DMS79 (cell line): Measurements from ENCODE around the gene ADAM33.

Experiments
- DNase-seq: peaks from one replicate; lab custom pipeline; 2025; lab: John Stamatoyannopoulos, UW

Gene ADAM33

DNA sequence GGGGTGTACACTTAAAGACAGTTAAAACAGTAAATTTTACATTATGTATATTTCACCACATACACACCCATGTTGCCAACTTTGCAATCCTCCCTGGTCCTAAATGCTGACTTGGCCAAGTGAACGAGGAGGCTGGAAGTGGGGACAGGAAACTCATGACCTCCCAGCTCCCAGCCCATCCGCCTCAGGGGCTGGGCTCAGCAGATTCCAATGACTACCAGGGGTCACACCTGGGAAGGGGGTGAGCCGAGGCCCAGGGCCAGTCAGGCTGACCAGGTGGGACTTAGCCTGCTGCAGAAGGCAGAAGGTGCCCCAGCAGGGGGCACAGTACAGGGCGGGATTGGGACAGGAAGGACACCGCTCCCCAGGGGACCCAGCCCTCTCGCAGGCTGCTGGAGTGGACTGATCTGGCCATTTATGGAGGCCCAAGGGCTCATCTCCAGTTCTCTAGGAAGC lies 28.2 kb upstream of the ADAM33 start:
- DNase-seq, result no peak

- DNase-seq, result no peak
Measured at GRCh38 chr20:3707508-3707899, 25.7 kb upstream of the ADAM33 start.

DNA sequence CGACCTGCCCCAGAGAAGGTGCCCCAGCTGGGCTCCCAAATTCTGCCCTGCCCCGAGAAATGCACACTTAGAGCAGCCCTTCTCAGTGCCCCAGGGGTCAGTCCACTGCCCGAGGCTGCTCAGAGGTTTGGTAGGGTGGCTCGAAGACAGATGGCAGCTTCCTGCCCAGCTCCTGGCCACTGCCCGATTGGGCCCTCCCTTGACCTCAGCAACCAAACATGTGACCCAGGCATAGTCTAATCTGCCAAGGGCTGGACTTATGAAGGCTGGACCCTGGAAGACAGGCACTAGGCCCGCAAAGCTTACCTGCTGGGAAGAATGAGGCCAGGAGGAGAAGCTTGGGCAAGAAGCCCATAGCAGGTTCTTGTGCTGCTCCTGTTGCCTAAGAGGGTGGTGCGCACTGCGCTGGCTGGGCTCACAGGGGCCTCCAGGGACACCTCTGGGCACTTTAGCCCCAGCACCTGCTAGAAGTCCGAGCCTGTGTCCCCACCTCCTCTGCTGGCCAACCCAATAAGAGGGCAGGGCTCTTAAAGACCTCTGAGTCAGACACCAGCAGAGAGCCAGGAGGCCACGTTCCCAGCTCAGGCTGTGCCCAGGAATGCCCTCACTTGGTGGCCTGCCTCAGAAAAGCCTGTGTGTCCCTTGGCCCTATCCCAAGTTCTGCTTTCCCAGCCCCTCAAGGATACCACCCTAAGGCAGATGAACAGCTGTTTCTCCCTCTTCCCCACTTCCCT lies 25.1 kb upstream of the ADAM33 start:
- no peak for DNase-seq

GRCh38 chr20:3705970-3706739 lies 24.3 kb upstream of the ADAM33 start:
- no peak for DNase-seq

DNA sequence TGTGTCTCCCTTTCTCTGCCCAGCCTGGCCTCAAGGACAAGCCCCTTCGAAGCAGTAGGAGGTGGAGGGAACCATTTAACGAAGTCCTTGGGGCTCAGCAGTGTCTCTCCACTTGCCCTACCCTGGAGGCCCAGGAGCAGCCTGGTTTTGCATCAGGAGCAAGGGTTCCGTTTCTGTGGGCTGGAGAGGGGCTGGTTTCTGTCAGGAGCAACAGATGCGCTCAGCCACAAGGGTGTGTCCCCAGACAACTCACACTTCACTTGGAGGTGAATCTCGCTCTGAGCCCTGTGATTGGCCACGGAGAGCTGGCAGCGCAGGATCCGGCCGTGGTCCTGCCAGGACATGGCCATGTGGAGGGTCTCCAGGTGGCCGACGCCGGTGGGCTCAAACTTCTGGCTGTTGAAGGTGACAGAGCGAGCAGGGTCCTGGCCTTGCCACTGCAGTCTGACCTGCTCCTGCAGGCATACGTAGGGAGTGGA lies 23.7 kb upstream of the ADAM33 start:
- DNase-seq, result no peak

DNA sequence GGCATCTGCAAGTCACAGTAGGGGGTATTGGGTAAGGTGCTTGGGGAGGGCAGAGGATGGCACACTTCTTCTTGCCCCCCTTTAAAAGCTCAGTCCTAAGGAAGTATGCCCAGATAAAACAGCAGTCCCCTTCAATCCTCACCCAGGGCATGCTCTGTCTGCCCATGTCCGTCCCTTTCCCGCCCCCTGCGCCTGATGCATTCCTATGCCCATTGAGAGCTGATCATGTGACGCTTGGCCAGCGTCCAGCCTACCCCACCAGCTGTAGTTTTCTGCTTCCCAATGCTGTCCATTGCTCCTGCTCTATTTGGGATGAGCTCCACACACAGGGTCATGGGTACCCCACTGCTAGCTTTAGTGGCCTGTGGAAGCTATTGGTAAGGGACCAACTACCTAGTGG lies 22.3 kb upstream of the ADAM33 start:
- DNase-seq, result no peak

GRCh38 chr20:3702611-3703391 lies 21.0 kb upstream of the ADAM33 start:
- no peak for DNase-seq

GRCh38 chr20:3701061-3701998 lies 19.5 kb upstream of the ADAM33 start:
- no peak for DNase-seq

GRCh38 chr20:3699037-3699436 lies 17.2 kb upstream of the ADAM33 start:
- no peak for DNase-seq

DNA sequence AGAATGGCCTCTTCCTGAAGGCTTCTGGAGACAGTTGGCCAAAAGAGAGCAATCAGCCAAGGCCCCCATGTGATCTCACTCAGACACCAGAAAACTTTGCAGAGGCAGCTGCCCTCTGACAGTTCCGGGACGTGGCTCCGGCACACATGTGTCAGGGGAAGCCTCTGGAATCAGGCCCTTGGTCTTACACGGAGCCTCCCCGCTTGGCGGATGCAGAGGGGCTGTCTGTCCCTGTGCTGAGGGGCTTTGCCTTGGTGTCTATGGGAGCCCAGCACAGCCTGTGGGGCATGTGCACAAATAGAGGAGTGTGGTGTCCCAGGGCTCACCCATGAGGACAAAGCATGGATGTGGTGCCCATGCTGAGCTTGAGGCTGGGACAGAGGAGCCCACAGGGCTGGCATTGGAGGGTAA lies 16.8 kb upstream of the ADAM33 start:
- DNase-seq, result no peak

DNA sequence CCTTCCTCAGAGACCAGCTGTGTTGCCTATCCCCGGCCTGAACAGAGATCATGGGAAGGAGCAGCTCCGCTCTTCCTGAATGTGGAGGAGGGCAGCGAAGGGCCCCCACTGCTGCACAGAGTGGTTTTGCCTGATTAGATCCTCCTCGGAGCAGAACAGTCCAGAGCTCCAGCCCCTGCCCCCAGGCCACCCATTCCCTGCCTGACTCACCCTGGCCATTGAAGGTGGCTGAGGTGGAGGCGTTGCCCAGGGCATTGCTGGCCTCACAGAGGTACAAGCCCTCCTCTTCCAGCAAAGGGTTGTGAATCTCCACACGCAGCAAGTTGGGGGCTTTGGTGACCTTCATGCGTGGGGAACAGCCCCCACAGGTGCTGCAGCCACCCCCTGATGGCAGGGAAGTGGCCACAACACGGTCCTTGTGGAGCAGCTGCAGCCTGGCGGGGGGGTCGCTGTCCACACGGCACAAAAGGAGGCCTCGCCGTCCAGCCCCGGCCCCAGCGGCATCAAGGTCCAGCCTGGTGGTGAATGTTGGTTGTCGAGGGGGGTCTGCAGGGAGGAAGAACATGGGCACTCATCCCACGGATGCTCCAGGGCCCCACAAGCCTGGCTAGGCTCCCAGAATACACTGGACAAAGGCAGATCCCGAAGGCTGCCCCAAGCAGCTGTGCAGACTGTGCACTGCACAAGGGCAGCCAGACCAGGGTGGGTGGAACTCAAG lies 15.9 kb upstream of the ADAM33 start:
- DNase-seq, result no peak

DNA sequence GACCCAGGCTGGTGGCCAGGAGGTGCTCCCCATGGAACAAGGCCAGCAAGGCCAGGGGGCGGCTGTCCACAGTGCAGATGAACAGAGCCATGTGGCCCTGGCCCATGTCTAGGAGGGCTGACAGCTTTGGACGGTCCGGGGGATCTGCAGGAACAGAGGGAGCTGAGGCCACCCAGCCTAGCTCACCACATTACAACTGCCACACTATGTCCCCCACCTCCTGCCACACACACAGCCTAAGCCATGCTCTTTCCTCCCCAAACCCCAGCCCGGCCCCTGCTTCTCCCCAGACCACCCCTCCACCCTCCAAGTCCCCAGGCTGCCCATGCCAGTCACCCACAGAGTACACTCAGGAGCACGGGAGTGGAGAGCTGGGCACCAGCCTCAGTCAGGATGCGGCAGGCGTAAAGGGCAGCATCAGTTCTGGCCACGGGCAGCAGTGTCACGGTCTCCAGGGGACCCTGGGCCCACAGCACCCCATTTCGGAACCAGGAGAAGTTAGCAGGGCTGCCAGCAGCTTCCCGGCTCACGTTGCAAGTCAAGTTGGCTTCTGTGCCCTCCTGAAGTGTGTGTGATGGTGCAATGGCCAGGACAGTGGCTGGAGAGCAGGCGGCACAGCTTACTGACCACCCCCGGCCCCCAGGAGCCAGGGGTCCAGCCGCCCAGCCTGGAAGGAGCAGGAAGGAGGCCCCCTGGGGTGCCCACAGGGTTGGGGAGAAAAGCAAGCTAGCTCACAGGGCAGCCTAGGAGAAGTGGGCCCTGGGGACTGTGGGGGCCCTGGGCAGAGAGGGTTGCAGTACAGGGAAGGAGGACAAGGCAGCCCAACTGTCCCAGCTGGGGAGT lies 15.2 kb upstream of the ADAM33 start:
- DNase-seq, result no peak

- no peak for DNase-seq
Measured at GRCh38 chr20:3696200-3696599, 14.4 kb upstream of the ADAM33 start.

DNA sequence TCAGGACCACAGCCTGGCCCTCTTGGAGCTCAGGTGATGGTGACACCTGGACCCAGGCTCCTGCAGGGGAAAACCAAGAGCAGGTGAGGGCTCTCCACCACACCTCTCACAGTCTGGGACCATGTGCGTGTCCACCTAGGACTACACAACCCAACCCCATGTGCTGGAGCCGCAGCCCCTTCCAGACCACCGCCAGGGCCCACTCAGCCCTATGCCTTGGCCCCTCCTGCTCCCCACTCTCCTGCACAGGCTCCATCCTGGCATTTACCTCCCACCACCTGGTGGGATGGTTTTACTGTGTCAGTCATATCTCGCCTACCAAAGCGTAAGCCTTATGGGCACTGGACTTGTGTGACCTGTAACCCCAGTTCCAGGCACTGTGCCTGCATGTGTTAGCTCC lies 13.1 kb upstream of the ADAM33 start:
- no peak for DNase-seq

- no peak for DNase-seq
Measured at GRCh38 chr20:3693376-3693775, 11.6 kb upstream of the ADAM33 start.

DNA sequence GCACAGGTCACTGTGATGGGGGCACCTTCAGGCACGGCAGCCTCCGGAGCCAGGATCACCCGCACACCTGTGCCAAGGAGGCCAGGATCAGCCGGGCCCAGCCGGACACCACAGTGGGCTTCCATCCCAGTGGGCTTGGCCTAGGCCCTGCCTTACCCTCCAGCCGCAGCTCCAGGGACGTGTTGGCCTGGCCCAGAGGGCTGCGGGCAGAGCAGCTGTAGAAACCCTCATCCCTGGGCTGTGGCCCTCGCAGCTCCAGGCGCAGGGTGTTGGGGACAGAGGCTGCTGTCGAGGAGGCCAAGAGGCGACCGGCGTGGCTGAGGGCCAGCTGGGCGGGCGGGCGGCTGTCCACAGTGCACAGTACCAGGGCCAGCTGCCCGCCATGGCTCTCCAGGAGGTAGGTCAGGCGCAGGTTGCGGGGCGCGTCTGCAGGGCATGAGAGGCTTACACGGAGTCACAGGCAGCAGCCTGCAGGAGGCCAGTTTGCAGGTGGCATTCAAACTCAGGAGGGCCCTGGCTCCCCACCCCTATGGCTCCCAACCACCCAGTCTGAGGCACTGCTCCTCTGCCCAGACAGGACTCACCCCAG lies 11.0 kb upstream of the ADAM33 start:
- DNase-seq, result no peak

DNA sequence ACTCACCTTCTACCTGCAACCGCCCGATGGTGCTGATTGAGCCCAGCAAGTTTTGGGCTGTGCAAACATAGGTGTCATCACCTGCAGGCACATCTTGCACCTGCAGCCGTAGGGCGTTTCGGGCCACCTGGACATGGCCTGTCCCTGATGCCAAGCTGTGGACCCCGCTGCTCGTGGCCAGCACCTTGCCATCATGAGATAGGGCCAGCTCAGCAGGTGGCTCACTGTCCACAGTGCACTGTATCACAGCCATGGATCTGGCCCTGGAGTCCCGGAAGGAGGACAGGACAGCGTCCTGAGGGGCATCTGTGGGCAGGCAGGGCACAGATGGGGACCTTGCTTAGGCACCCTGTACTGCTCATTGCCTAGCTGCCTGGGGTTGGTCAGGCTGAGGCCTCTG lies 10.1 kb upstream of the ADAM33 start:
- no peak for DNase-seq

DNA sequence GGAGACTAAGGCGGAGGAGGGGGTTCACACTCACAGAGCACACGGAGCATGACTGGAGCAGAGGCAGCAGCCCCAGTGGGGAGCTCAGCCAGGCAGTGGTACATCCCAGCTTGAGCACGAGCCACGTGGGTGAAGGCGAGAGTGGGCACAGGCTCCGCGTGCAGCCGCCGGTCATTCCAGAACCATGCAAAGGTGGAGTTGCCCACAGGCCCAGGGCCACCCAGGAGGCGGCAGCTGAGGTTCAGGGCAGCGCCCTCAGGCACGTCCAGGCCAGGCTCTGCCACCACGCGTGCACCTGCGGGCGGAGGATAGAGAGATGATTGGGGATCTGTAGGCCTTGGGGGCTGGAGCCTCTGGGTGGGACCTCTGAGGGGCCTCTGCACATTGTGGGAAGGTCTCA lies 9.5 kb upstream of the ADAM33 start:
- DNase-seq, result no peak

GRCh38 chr20:3690413-3690812 lies 8.6 kb upstream of the ADAM33 start:
- DNase-seq, result no peak

GRCh38 chr20:3689978-3690377 lies 8.2 kb upstream of the ADAM33 start:
- no peak for DNase-seq
